HEK293T (cell line): ENCODE measurements around the gene FAM83B.
A peak's percentile ranks its signal among the peaks of the same experiment; 100 is the strongest.

Source experiments
- CTCF ChIA-PET: fragments of 350-600 bp; formaldehyde crosslinking; extraction: SDS; loops from one replicate; lab custom pipeline; 2021; ENCODE audit warnings: antibody characterized with exemption, inconsistent platforms; lab: Yijun Ruan, JAX
- POLR2A ChIA-PET: fragments of 350-600 bp; formaldehyde crosslinking; extraction: SDS; loops from one replicate; lab custom pipeline; 2020; ENCODE audit warnings: antibody characterized with exemption, inconsistent platforms; lab: Yijun Ruan, JAX
- DNase-seq: peaks from one replicate; pipeline ENCODE4 v3.0.0; 2012; ENCODE audit warnings: mixed read lengths; ENCODE audit errors: extremely low spot score
- ARNT ChIP-seq: fragments of 450-650 bp; IDR thresholded peaks from 2 replicates; pipeline ENCODE4 v1.6.1; 2017; ENCODE audit warnings: mild to moderate bottlenecking
- BHLHE40 ChIP-seq: fragments of 450-650 bp; IDR thresholded peaks from 2 replicates; pipeline ENCODE4 v1.6.1; 2016; ENCODE audit warnings: mild to moderate bottlenecking, moderate library complexity, borderline replicate concordance
- CTBP1 ChIP-seq: fragments of 450-650 bp; IDR thresholded peaks from 2 replicates; pipeline ENCODE4 v1.6.1; 2016; ENCODE audit warnings: borderline replicate concordance
- ELF4 ChIP-seq: fragments of 450-650 bp; IDR thresholded peaks from 2 replicates; pipeline ENCODE4 v1.6.1; 2017; ENCODE audit warnings: antibody characterized with exemption
- FOXA1 ChIP-seq: fragments of 450-650 bp; IDR thresholded peaks from 2 replicates; pipeline ENCODE4 v1.6.1; 2016; ENCODE audit warnings: mild to moderate bottlenecking
- FOXK2 ChIP-seq: fragments of 450-650 bp; IDR thresholded peaks from 2 replicates; pipeline ENCODE4 v1.6.1; 2016; ENCODE audit warnings: mild to moderate bottlenecking
- FOXM1 ChIP-seq: fragments of 450-650 bp; IDR thresholded peaks from 2 replicates; pipeline ENCODE4 v1.6.1; 2017; ENCODE audit warnings: mild to moderate bottlenecking, borderline replicate concordance
- HDGF ChIP-seq: fragments of 450-650 bp; IDR thresholded peaks from 2 replicates; pipeline ENCODE4 v1.6.1; 2017; ENCODE audit warnings: antibody characterized with exemption, borderline replicate concordance
- L3MBTL2 ChIP-seq: fragments of 450-650 bp; conservative IDR thresholded peaks from 2 replicates; pipeline ENCODE4 v1.6.1; 2016; ENCODE audit warnings: mild to moderate bottlenecking
- LEF1 ChIP-seq: fragments of 450-650 bp; IDR thresholded peaks from 2 replicates; pipeline ENCODE4 v1.6.1; 2017; ENCODE audit warnings: mild to moderate bottlenecking, borderline replicate concordance
- NFRKB ChIP-seq: fragments of 450-650 bp; IDR thresholded peaks from 2 replicates; pipeline ENCODE4 v1.6.1; 2016; ENCODE audit warnings: mild to moderate bottlenecking, moderate library complexity
- SP1 ChIP-seq: fragments of 450-650 bp; IDR thresholded peaks from 2 replicates; pipeline ENCODE4 v1.6.1; 2017
- SUZ12 ChIP-seq: fragments of 450-650 bp; IDR thresholded peaks from 2 replicates; pipeline ENCODE4 v1.6.1; 2016; ENCODE audit warnings: mild to moderate bottlenecking
- TARDBP ChIP-seq: fragments of 450-650 bp; IDR thresholded peaks from 2 replicates; pipeline ENCODE4 v1.6.1; 2016
- ZNF384 ChIP-seq: fragments of 450-650 bp; IDR thresholded peaks from 2 replicates; pipeline ENCODE4 v1.6.1; 2016
- TF ChIP-seq, protein P1 (sequence below): fragments of 450-650 bp; IDR thresholded peaks from 2 replicates; pipeline ENCODE4 v1.6.1; 2016

Gene FAM83B

DNA sequence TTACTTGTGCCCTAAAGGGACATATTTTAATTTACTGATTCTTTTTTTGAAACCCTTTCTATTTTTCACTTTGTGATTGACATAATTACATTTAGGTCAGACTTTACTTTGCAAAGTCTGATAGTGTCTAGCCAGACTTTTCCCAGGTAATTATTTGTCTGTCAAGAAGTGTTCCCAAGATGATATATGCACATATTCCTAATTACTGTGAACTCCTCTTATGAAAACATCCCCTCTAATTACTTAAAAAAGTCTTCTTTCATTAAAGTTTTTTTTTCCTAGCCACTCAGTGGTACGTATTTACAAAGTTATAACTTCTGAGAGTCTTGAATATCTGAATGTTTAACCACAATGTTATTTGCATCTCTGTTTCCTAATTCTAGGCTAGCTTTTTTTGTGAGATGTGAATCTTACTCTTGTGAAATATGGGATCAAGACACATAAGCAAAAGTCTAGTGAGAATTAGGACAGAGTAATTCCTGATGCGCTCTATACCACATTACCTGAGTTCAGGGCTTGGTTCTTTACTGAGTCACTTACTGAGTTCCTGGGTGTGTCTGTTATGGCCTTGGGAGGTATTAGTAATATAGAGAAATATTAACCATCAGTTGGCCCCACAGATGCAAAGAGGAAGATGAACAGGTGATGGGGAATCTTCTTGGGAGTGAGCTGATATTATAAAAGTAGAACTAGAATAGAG lies 27.9 kb downstream of the FAM83B start:
- no peak for DNase-seq
- ChIA-PET POLR2A (no interaction called here), CTCF (interaction anchor here (0.5 kb wide), 1 partner anchor 44 kb away, joined by 5 read pairs; no protein-coding TSS in a partner anchor)
- no peak for TF ChIP-seq ARNT
- TF ChIP-seq, protein P1, sequence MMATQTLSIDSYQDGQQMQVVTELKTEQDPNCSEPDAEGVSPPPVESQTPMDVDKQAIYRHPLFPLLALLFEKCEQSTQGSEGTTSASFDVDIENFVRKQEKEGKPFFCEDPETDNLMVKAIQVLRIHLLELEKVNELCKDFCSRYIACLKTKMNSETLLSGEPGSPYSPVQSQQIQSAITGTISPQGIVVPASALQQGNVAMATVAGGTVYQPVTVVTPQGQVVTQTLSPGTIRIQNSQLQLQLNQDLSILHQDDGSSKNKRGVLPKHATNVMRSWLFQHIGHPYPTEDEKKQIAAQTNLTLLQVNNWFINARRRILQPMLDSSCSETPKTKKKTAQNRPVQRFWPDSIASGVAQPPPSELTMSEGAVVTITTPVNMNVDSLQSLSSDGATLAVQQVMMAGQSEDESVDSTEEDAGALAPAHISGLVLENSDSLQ: 0 out of 2 replicates have a peak, but pooled peaks have one; percentile 17

DNA sequence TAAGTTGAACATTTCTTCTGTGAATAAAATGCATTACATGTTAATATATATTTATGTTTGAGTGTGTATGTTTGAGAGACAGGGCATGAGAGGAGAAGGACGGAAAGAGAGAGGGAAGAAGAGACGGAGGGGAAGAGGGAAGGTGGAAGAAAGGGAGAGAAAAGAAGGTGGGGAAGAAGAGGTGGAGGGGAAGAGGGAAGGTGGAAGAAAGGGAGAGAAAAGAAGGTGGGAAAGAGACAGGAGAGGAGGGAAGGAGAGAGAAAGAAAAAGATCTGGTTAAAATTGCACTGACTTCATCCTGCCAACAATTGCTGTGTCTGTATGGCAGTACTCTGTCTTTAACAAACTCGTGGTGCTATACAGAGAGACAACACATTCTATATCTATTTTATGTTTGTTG lies 29.0 kb downstream of the FAM83B start:
- CTCF ChIA-PET: interaction anchor here (0.6 kb wide), 1 partner anchor 20 kb away, joined by 4 read pairs; no protein-coding TSS in a partner anchor
- DNase-seq: no peak
- POLR2A ChIA-PET: no interaction called here
- TF ChIP-seq LEF1: no peak
- TF ChIP-seq FOXK2: no peak
- no peak for TF ChIP-seq SUZ12
- no peak for TF ChIP-seq L3MBTL2
- no peak for TF ChIP-seq FOXM1
- no peak for TF ChIP-seq HDGF
- TF ChIP-seq CTBP1: no peak
- TF ChIP-seq BHLHE40: no peak

DNA sequence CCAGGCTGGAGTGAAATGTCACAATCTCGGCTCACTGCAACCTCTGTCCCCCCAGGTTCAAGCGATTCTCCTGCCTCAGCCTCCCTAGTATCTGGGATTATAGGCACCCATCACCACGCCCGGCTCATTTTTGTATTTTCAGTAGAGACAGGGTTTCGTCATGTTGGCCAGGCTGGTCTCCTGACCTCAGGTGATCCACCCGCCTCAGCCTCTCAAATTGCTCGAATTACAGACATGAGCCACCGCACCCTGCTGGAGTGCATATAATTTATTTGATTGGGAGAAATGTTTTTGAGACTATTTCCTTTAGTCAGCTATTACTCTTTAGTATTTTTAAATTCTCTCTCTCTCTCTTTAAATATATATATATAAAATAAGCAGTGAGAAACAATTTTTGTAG lies 29.8 kb downstream of the FAM83B start:
- TF ChIP-seq ZNF384 (no peak), FOXK2 (no peak), FOXA1 (no peak), LEF1 (no peak), SUZ12 (no peak), BHLHE40 (no peak), CTBP1 (no peak)
- ChIA-PET CTCF (no interaction called here), POLR2A (no interaction called here)
- DNase-seq: no peak

DNA sequence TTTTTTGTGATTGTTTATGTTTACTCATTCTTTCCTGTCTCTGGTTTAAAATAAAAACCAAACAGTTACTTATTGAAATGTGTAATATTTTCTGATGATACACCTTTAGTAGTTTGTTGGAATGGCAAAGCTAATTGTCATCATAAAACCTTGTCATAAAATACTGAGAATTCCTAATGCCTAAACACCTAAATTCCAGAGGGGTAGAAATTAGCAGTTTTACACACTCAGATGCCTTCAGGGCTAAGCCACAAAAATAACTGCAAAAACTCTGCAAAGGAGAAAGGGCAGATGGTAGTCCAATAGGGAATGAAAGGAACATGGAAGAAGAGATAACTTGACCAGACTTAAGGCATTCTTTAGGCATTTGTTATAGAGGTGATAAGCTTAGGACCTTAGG lies 30.3 kb downstream of the FAM83B start:
- no peak for TF ChIP-seq ARNT
- TF ChIP-seq FOXM1: no peak
- no peak for TF ChIP-seq SUZ12
- no peak for TF ChIP-seq SP1
- no peak for TF ChIP-seq NFRKB
- no peak for TF ChIP-seq LEF1
- TF ChIP-seq FOXK2: no peak
- TF ChIP-seq FOXA1: no peak
- TF ChIP-seq CTBP1: no peak
- no peak for TF ChIP-seq BHLHE40
- no peak for TF ChIP-seq ZNF384
- TF ChIP-seq HDGF: no peak
- TF ChIP-seq TARDBP: no peak
- TF ChIP-seq ELF4: no peak
- TF ChIP-seq, protein P1: no peak
- TF ChIP-seq L3MBTL2: no peak
- ChIA-PET POLR2A (no interaction called here), CTCF (no interaction called here)
- no peak for DNase-seq

DNA sequence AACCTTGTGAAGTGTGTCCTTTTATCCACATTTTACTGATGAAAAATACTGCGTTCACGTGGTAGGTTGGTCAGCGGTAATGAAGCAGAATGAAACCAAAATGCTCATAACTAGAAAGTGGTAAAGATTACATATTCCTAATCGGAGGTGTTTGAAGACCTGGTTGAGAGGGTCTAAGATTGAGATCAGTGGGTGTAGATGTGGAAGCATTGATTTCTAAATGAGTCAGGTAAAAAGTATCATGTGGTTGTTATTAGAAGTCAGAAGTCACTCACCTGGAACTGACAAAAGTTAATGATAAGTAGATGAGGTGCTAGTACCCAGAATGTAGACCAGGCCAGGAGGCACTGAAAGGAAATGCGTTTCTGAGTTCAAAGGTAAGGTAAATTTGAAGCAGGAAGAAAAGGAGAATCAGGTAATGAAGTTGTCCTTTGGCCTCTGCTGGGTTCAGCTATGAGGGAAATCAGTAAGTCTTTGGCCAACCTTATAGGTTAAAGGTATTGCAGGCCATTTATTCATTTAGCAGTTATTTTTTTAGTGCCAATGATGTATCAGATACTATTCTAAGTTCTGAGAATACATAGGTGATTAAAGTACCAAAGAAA lies 31.2 kb downstream of the FAM83B start:
- ChIA-PET CTCF (no interaction called here), POLR2A (interaction anchor here (1.5 kb wide), 1 partner anchor 159 kb away, joined by 3 read pairs; no protein-coding TSS in a partner anchor)
- no peak for DNase-seq
- no peak for TF ChIP-seq SUZ12

DNA sequence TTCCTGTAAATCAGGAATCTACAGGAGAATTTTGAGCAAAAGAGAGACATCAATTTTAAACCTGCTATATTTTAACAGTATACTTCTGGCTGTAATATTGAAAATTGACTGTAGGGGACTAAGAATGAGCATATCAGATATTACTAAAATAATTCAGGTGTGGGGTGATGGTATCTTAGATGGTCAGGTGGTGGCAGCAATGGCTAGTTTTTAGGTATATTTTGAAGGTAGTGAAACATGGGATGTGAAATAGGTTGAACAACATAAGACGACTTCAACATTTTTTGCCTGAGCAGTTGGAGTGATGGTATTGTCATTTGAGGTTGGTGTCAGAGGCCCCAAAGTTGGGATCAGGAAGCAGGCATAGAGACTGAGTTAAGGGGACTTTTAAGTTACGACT lies 32.1 kb downstream of the FAM83B start:
- ChIA-PET CTCF (interaction anchor here (0.5 to 0.6 kb wide), 2 partner anchors 124 to 290 kb away, joined by 3 to 4 read pairs; no protein-coding TSS in a partner anchor), POLR2A (interaction anchor here (1.5 kb wide), 1 partner anchor 160 kb away, joined by 3 read pairs; no protein-coding TSS in a partner anchor)
- DNase-seq: peak; percentile 9
- TF ChIP-seq HDGF (no peak), ELF4 (no peak), ARNT (no peak), SP1 (no peak), ZNF384 (no peak), FOXK2 (no peak), FOXM1 (no peak), L3MBTL2 (no peak), BHLHE40 (no peak), LEF1 (no peak)
- TF ChIP-seq, protein P1: no peak
